MCF 10A (cell line): ENCODE data around the gene IGHMBP2. TPM values are rescaled to one million over a fixed set of nuclear protein-coding genes. Genes with fewer than 3 reads are reported as not detected.

Experiments used
- BruUV-seq: library from RNA; stranded (reverse); fragments of 400-500 nt; replicated peaks from 2 replicates; lab custom pipeline; 2021; lab: Mats Ljungman, UMichigan
- CTCF ChIA-PET: fragments of 300-600 bp; sonication (Branson Sonifier 250); formaldehyde crosslinking; extraction: SDS; loops from one replicate; lab custom pipeline; 2021; ENCODE audit warnings: antibody characterized with exemption, inconsistent platforms; lab: Yijun Ruan, JAX
- POLR2A ChIA-PET: fragments of 300-600, 350-650 bp; sonication (Branson Sonifier 250); formaldehyde crosslinking; extraction: SDS; loops from one replicate; lab custom pipeline; 2020; ENCODE audit warnings: antibody characterized with exemption, inconsistent platforms; lab: Yijun Ruan, JAX
- DNase-seq: peaks from one replicate; pipeline ENCODE4 v3.0.0-alpha.2; 2018; ENCODE audit not compliant: unreplicated experiment
- H3K27ac Mint-ChIP-seq: one replicate; pipeline ENCODE4 v1.8.0; 2022; ENCODE audit warnings: mild to moderate bottlenecking, low read depth, mixed read lengths; ENCODE audit not compliant: unreplicated experiment
- H3K27me3 Mint-ChIP-seq: one replicate; pipeline ENCODE4 v1.8.0; 2022; ENCODE audit warnings: mixed read lengths; ENCODE audit not compliant: insufficient read depth, unreplicated experiment
- H3K36me3 Mint-ChIP-seq: one replicate; pipeline ENCODE4 v1.8.0; 2022; ENCODE audit warnings: mild to moderate bottlenecking, moderate library complexity, mixed read lengths; ENCODE audit not compliant: insufficient read depth, unreplicated experiment
- H3K4me1 Mint-ChIP-seq: one replicate; pipeline ENCODE4 v1.8.0; 2022; ENCODE audit warnings: mixed read lengths; ENCODE audit not compliant: insufficient read depth, unreplicated experiment
- H3K4me3 Mint-ChIP-seq: one replicate; pipeline ENCODE4 v1.8.0; 2022; ENCODE audit warnings: mild to moderate bottlenecking, moderate library complexity, mixed read lengths; ENCODE audit not compliant: unreplicated experiment
- H3K9me3 Mint-ChIP-seq: one replicate; pipeline ENCODE4 v1.8.0; 2022; ENCODE audit warnings: mixed read lengths; ENCODE audit not compliant: unreplicated experiment
- CTCF ChIP-seq: fragments of 200-600 bp; IDR thresholded peaks from one replicate; pipeline ENCODE4 v1.8.0; 2022; ENCODE audit warnings: antibody characterized with exemption, mild to moderate bottlenecking; ENCODE audit not compliant: unreplicated experiment
- intact Hi-C: fragments of 100-400 bp; cut with micrococcal nuclease; formaldehyde crosslinking; loops from 2 replicates; pipeline ENCODE4 v1.14.1; 2022
- total RNA-seq: library from RNA; stranded (reverse); gene quantifications from 2 replicates; pipeline ENCODE4 v1.2.3, GENCODE V29; 2022

Gene IGHMBP2
- total RNA-seq, 1 experiment from 2014 or later: 19.8 TPM

- no peak for DNase-seq
- Mint-ChIP-seq H3K9me3 (peaks cover 9% of the 10 kb centered on the region), H3K27ac (no peak overlapping the region), H3K4me1 (no peaks in the 10 kb centered on the region), H3K4me3 (no peak overlapping the region), H3K27me3 (no peaks in the 10 kb centered on the region), H3K36me3 (peaks cover 72% of the 10 kb centered on the region)
- intact Hi-C loops: no loop called here
- POLR2A ChIA-PET: interaction anchor here (1.8 kb wide), 1 partner anchor 16 kb away, joined by 4 read pairs; no protein-coding TSS in a partner anchor
- CTCF ChIA-PET: no interaction called here
- TF ChIP-seq CTCF: no peak
- BruUV-seq: no TSS peak
Observed at GRCh38 chr11:68928136-68928880, 24.6 kb downstream of the IGHMBP2 start.

GRCh38 chr11:68929135-68929534, 25.4 kb downstream of the IGHMBP2 start:
- H3K36me3 Mint-ChIP-seq: peaks cover 72% of the 10 kb centered on the region
- TF ChIP-seq CTCF: no peak

GRCh38 chr11:68929706-68930570, 26.2 kb downstream of the IGHMBP2 start:
- Mint-ChIP-seq H3K27ac (no peak overlapping the region), H3K4me3 (no peak overlapping the region), H3K9me3 (peaks cover 9% of the 10 kb centered on the region), H3K36me3 (peaks cover 64% of the 10 kb centered on the region), H3K4me1 (no peaks in the 10 kb centered on the region), H3K27me3 (no peaks in the 10 kb centered on the region)
- no peak for TF ChIP-seq CTCF
- DNase-seq: no peak
- CTCF ChIA-PET: no interaction called here
- intact Hi-C loops: no loop called here
- no TSS peak for BruUV-seq
- POLR2A ChIA-PET: interaction anchor here (0.7 kb wide), 1 partner anchor 14 kb away, joined by 3 read pairs; no protein-coding TSS in a partner anchor

More at GRCh38 chr11:68929135-68929534, 25.4 kb downstream of the IGHMBP2 start:
- Mint-ChIP-seq H3K4me3 (no peak overlapping the region), H3K4me1 (no peaks in the 10 kb centered on the region), H3K9me3 (peaks cover 9% of the 10 kb centered on the region), H3K27ac (no peak overlapping the region), H3K27me3 (no peaks in the 10 kb centered on the region)
- BruUV-seq: no TSS peak
- ChIA-PET CTCF (no interaction called here), POLR2A (no interaction called here)
- intact Hi-C loops: no loop called here
- DNase-seq: no peak
